ENCODE data around the gene WIPF2. TPM values are rescaled to one million over a fixed set of nuclear protein-coding genes. Genes with fewer than 3 reads are reported as not detected.

The WIPF2 gene
- total RNA-seq, 1 donor from 2014 or later, result 11.2 TPM

DNA sequence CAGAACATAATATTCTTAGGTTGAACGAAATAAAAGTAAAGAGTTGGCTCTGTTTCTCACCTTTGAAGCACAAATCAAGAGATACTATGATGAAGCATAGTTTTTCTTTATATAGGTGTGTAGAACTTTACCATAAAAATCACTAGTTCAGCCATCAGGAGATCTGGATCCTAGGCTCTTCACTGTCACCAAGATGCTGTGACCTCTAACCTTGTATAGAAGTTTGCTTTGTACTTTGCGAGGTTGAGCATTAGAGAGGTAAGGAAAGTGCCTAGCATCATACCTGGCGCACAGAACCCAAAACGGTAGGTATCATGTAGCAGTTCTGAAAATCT lies 68.0 kb downstream of the WIPF2 start:
- Histone ChIP-seq H3K36me3 (no peaks in the 10 kb centered on the region), H3K27me3 (no peaks in the 10 kb centered on the region), H3K9me3 (no peaks in the 10 kb centered on the region), H3K27ac (peak overlapping the region in 1 of 2 donors; percentile 27), H3K4me3 (peak overlapping the region in 1 of 2 donors; percentile 33), H3K4me1 (peaks cover 0 to 8% of the 10 kb centered on the region in 2 donors)
- intact Hi-C loops (cut with DNase I), result loop anchor here (2.0 to 5.0 kb wide), 2 partner anchors 68 to 130 kb away; partner anchors contain the start of genes TOP2A and WIPF2
- TF ChIP-seq, protein P1, sequence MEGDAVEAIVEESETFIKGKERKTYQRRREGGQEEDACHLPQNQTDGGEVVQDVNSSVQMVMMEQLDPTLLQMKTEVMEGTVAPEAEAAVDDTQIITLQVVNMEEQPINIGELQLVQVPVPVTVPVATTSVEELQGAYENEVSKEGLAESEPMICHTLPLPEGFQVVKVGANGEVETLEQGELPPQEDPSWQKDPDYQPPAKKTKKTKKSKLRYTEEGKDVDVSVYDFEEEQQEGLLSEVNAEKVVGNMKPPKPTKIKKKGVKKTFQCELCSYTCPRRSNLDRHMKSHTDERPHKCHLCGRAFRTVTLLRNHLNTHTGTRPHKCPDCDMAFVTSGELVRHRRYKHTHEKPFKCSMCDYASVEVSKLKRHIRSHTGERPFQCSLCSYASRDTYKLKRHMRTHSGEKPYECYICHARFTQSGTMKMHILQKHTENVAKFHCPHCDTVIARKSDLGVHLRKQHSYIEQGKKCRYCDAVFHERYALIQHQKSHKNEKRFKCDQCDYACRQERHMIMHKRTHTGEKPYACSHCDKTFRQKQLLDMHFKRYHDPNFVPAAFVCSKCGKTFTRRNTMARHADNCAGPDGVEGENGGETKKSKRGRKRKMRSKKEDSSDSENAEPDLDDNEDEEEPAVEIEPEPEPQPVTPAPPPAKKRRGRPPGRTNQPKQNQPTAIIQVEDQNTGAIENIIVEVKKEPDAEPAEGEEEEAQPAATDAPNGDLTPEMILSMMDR (IDR thresholded peaks at IDR 0.05), result no peak
- DNase-seq (ENCODE audit: low spot score in 2 of 2), result no peak

DNA sequence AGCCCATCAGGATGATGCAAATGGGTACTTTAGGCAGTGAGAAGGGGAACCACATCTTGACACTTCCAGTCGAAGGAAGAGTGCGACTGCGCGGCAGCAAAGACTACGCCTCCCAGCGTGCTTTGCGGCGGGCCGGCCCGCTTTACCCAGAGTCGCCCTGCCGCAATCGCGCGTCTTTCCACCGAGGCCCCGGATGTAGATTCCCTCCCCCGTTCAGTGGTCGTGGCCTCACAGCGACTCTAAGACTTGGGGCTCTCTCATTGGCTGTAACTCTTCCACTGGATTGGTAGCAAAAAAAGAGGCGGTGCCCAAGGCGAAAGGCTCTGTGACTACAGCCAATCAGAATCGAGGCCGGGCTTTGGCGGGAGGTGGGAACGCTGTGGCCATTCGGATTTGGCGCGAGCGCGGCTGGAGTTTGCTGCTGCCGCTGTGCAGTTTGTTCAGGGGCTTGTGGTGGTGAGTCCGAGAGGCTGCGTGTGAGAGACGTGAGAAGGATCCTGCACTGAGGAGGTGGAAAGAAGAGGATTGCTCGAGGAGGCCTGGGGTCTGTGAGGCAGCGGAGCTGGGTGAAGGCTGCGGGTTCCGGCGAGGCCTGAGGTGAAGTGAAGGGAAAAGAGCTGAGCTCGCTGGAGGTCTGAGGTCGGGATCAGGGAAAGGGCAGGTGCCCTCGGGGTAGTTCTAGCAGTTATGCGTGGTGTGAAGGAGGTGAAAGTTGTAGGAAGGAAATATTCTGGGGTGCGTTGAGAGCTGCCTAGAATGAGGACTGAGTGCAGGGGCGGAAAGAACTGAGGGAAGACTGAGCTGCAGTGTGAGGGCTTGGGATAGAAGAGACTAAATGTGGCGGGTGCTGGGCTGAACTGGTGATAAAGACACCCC lies 68.6 kb downstream of the WIPF2 start, which contains the start of gene CDC6:
Gene CDC6, plus strand, starts transcription at position 386 of the 876 bp plus-strand sequence. CDS start 1,542 bp downstream, outside the sequence.
- peak; percentile 96 to 99 for DNase-seq (ENCODE audit: low spot score in 2 of 2)
- Histone ChIP-seq H3K4me1 (peaks cover 0 to 8% of the 10 kb centered on the region in 2 donors), H3K4me3 (peak within 1 kb of the TSS; percentile 57 to 58), H3K36me3 (no peaks in the 10 kb centered on the region), H3K27me3 (no peaks in the 10 kb centered on the region), H3K9me3 (no peaks in the 10 kb centered on the region), H3K27ac (peak within 1 kb of the TSS in 1 of 2 donors; percentile 27)
- TF ChIP-seq, protein P1 (IDR thresholded peaks at IDR 0.05), result no peak
- intact Hi-C loops (cut with DNase I), result loop anchor here (2.0 to 5.0 kb wide), 2 partner anchors 69 to 130 kb away; partner anchors contain the start of genes TOP2A and WIPF2

DNA sequence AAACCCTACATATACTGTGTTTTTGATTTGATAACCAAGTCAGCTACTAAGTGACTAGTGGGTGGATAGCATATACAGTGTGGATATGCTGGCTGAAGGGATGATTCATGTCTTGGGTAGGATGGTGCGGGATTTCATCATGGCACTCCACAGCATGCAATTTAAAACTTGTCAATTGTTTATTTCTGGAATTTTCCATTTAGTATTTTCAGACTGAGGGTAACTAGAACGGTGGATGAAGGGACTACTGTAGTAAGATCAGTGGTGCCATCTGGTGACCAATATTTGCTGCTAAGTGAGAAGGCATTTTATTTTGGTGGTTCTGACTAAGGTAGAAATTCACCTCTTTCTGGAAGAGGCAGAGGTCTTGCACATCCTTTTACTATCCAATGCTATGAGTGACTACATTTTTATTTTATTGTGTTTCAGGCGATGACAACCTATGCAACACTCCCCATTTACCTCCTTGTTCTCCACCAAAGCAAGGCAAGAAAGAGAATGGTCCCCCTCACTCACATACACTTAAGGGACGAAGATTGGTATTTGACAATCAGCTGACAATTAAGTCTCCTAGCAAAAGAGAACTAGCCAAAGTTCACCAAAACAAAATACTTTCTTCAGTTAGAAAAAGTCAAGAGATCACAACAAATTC lies 71.7 kb downstream of the WIPF2 start:
- TF ChIP-seq, protein P1 (IDR thresholded peaks at IDR 0.05), result peak; percentile 16 to 49 (median 21)
- H3K4me1 ChIP-seq, result peaks cover 0 to 8% of the 10 kb centered on the region in 2 donors
- H3K36me3 ChIP-seq, result no peaks in the 10 kb centered on the region
- no peaks in the 10 kb centered on the region for H3K27me3 ChIP-seq
- H3K4me3 ChIP-seq, result no peak overlapping the region
- DNase-seq (ENCODE audit: low spot score in 2 of 2), result no peak
- no peaks in the 10 kb centered on the region for H3K9me3 ChIP-seq
- H3K27ac ChIP-seq, result no peak overlapping the region
- intact Hi-C loops (cut with DNase I), result loop anchor here (2.0 kb wide), 2 partner anchors 88 to 278 kb away; no protein-coding TSS in a partner anchor

DNA sequence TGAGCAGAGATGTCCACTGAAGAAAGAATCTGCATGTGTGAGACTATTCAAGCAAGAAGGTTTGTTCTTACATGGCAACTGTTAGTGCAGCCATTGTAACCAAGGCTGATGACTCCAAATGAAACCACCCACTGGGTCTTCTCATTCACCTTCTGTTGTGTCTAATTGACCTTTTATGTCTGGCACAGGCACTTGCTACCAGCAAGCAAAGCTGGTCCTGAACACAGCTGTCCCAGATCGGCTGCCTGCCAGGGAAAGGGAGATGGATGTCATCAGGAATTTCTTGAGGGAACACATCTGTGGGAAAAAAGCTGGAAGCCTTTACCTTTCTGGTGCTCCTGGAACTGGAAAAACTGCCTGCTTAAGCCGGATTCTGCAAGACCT lies 72.2 kb downstream of the WIPF2 start:
- TF ChIP-seq, protein P1 (IDR thresholded peaks at IDR 0.05), result no peak
- Histone ChIP-seq H3K4me3 (no peak overlapping the region), H3K9me3 (no peaks in the 10 kb centered on the region), H3K4me1 (peaks cover 0 to 8% of the 10 kb centered on the region in 2 donors), H3K27me3 (no peaks in the 10 kb centered on the region), H3K27ac (no peak overlapping the region), H3K36me3 (no peaks in the 10 kb centered on the region)
- no peak for DNase-seq (ENCODE audit: low spot score in 2 of 2)
- intact Hi-C loops (cut with DNase I), result loop anchor here (2.0 kb wide), 2 partner anchors 88 to 278 kb away; no protein-coding TSS in a partner anchor

DNA sequence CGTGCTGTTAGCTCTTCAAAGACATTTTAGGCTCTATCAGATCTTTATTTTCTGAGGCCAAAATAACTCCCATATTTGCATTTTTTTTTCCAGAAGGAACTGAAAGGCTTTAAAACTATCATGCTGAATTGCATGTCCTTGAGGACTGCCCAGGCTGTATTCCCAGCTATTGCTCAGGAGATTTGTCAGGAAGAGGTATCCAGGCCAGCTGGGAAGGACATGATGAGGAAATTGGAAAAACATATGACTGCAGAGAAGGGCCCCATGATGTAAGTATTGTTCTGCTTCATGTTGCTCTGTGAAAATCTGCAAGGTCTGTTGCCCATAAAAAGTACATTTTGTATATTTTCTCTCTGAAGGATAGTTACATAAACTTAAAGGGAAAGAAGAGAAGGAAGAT lies 74.3 kb downstream of the WIPF2 start:
- TF ChIP-seq, protein P1 (IDR thresholded peaks at IDR 0.05), result no peak
- DNase-seq (ENCODE audit: low spot score in 2 of 2), result no peak
- Histone ChIP-seq H3K36me3 (no peaks in the 10 kb centered on the region), H3K4me3 (no peak overlapping the region), H3K27me3 (no peaks in the 10 kb centered on the region), H3K4me1 (peaks cover 0 to under 1% of the 10 kb centered on the region in 2 donors), H3K27ac (no peak overlapping the region), H3K9me3 (no peaks in the 10 kb centered on the region)
- intact Hi-C loops (cut with DNase I), result no loop called here

All from ascending aorta (tissue), 2 donors.